ENCODE measurements around the gene SUSD1.

GRCh38 chr9:112013266-112013665 is 161.8 kb downstream of the SUSD1 start:
- TF ChIP-seq CTCF (conservative IDR thresholded peaks at IDR 0.05; ENCODE audit: low read length): no peak
- no peak for TF ChIP-seq EZH2phosphoT487 (IDR thresholded peaks at IDR 0.05; ENCODE audit: borderline replicate concordance)

All from Loucy (cell line).